Stimulated activated CD4-positive, alpha-beta T cell treated with anti-CD3 and anti-CD28 coated beads, TNF-alpha, amount 100 ng/mL, for 4 hours (primary cell): ENCODE results near the gene SLC22A23.

Experiments
- DNase-seq, 3 experiments: peaks; one replicate each; pipeline ENCODE4 v3.0.0-alpha.2; 2020; ENCODE audit warnings: low read depth in 3 of 3

SLC22A23 gene

GRCh38 chr6:3353213-3353903, 103.5 kb downstream of the SLC22A23 start:
- DNase-seq: no peak

DNA sequence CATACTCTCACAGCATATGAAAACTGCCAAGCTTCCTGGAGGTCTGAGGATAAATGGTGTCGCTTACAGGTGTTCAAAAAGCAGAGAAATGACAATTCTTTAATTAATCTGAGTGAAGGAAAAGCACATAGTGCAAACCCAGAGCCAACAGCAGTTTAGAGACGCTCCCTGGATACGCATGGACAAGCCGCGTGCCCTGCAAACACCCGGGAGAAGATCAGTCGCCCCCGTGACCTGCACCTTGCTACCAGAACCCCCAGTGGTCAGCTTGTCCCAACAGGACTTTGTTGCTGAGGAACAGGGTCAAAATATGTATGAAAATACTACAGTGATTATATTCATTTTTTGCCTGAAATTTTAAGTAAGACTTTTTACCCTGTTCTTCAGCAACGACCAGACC, 104.2 kb downstream of the SLC22A23 start:
- no peak for DNase-seq

DNA sequence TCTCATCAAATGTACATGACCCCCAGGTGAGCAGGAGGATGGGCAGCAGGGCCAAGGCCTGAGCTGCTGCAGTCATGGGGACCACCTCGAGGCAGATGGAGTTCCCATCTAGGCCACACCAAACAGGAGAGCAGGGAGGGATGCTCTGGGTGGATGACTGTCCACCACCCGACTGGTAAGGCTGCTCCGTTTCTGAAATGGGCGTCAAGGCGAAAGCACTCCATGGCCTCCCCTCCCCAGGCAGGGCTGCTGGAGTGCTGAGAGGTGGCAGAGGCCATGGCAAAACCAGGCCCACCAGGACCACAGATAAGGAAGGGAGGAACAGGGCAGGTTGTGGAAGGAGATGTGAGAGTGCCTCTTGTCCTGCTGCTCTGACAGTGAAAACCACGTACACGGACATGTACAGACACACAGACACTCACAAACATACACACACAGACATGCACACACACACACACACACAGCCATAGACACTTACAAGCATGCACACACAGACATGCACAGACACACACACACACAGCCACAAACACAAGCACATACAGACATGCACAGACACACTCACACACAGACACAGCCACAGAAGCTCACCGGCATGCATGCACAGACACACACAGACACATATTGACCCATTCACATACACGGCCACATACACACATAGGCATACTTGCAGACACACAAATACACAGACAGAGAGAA, 104.9 kb downstream of the SLC22A23 start:
- DNase-seq: no peak

GRCh38 chr6:3351105-3351676, 105.7 kb downstream of the SLC22A23 start:
- no peak for DNase-seq

DNA sequence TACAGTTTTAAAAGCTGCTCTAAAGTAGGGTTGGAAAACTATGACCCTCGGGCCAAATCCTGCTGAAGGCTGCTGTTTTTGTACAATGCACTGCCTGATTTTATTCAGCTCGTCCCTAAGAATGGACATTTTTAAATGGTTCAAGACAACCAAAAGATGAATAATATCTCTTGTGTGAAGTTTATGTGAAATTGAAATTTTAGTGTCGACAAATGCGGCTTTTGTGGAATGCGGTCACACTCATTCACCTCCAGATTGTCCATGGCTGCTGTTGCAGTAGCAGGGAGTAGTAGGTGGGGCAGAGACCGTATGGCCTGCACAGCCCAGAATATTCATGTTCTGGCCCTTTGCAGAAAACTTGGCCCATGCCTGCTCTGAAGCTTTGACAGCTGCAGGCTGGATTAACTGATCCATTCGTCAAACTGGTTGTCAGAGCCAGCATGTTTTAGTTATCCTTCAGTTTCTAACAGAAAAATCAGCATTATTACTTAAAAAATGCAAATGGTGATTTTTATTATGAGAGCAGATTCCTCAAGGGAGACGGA, 106.5 kb downstream of the SLC22A23 start:
- no peak for DNase-seq

GRCh38 chr6:3349388-3350251, 107.2 kb downstream of the SLC22A23 start:
- no peak for DNase-seq

- no peak for DNase-seq
These were observed 108.0 kb downstream of the SLC22A23 start for GRCh38 chr6:3348821-3349220.

DNA sequence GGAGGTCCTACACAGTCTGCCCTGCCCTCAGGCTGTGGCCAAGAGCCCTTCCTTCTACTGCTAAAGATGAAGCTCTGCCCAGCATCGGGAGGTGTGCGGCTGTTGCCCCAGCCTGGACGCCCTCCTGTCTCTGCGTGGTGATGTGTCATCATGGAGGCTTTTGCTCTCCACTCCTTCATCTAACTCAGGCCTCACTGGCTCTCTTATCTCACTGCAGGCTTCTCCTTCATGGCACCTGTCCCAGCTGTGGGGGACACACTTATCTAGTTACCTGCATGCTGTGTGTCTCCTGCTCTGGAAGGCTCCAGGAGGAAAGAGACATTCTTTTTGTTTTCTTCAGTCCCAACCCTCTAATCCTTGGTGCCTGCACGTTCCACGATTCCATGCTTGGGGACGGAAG, 109.0 kb downstream of the SLC22A23 start:
- no peak for DNase-seq

DNA sequence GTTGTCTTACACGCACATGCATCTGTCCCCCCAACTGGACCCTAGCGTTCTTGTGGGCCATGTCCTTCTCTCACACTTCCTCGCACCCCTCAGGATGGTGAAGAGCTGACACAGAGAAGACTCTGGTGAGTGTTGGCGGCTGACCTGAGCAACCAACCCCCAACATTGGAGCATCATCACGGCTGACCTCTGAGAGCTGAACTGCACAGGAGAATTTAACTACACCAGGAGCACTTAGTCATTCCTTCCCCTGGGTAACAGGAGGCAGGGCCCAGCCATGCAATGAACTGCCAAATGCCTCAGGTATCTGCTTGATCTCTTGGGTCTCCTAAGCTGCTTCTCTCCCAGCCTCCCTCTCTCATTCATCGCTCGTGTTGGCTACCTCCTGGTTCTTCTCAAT, 109.6 kb downstream of the SLC22A23 start:
- no peak for DNase-seq

GRCh38 chr6:3346476-3346875, 110.4 kb downstream of the SLC22A23 start:
- no peak for DNase-seq

GRCh38 chr6:3345836-3346235, 111.0 kb downstream of the SLC22A23 start:
- no peak for DNase-seq

DNA sequence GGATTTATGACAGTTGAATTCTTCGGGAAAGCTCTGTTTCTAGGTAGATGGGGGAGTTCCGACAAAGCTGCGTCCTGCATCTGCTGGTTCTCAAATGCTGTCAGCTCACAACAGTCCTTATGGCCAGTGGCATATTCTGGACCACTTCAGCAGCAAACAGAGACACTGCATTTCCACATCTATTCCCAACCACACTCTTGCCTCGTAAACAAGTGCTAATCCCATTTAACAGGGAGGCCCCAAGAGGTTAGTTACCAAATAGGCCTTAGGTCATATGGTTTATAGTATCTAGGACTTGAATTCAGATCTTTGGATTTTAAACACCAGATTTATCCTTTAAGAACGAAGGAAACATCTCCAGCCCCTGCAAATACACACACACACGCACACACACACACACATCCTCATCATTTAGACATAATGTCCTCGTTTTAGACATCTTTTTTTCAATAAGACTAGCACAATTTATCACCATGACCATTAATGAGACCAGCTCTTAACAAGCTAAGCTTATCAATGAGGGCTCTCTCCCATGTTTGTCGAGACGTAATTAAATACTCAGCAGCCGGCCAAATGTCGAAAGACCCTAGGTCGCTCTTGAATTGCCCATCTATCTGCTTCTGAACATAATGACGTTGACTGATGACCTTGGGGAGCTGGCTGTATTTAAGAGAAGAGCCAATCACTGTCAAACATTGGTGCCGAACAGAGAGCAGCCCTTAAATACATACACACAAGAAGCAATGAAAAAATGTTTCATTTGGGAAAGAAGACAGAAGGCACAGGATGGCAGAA, 113.6 kb downstream of the SLC22A23 start:
- DNase-seq: no peak

DNA sequence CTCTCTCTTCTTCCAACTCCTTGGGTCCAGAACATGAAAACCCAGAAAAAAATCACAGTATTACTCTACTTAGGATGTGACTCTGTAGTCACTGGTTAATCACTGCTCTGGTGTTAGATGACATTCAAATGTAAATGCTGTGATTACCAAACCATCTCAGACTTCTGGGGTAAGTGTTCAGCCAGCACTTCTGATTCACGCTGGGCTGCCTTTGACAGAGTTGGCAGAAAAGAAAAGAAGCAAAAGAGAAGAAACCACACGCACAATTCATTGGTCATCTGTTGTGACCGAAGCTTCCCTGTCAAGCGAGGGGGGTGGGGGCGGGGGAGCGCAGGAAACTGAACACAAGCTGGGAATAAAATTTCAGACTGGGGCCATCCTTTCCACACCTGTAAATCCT, 115.4 kb downstream of the SLC22A23 start:
- no peak for DNase-seq

DNA sequence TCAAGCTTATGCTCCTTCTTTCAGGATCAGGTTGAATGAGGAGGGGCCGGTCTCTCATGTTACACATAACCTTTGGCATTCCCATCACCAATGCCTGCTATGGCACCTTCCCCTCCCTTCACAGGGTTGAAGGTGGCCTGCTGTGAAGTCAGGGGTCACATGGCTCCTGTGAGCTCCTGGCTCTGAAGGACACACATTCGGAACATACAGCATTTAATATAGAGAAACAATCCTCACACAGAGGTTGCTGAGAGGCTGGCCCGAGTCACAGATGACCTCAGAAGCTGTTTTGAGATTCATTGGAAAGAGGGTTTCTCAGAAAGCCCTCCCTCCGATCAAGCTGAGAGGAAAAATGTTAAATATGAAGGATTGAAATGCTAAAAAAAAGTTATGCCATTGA, 116.0 kb downstream of the SLC22A23 start:
- no peak for DNase-seq

GRCh38 chr6:3340358-3340802, 116.5 kb downstream of the SLC22A23 start:
- DNase-seq: no peak

GRCh38 chr6:3339811-3340210, 117.0 kb downstream of the SLC22A23 start:
- no peak for DNase-seq

DNA sequence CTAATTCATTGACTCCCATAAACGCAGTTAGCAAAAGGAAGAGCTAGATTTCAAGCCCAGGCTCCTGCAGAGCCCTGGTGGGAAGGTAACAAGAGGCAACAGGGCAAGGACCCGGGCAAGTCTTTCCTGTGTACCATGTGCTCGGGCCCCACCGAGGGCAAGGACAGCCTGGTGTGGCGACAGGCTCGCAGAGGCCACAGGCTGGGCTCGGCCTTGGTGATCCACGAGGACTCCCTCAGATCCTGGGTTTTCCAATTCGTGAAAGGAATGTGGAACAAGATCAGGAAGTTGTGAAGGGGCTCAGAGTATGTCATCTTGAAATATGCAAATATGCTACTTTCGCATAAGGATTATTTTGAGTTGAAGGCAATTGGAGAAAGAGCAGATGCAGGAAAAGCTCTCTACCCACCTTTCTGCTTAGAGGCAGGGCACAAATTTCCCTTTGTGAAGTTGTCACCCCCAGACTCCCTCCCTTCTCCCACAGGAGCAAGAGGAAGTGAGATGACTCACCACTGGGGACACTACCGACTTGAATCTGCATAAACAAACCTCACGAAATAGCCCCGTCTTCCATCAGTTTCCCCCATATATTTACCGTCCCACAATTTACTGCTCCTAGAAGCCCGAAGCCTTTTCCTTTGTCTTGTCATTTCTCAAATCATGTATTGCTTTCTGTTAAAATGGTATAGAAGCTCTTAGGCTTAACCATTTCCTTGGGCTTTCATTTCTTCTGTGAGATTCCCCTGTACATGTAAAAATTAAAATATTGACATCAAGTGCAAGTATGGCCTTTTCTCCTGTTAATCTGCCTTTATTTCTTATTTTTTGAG, 119.1 kb downstream of the SLC22A23 start:
- DNase-seq: no peak

GRCh38 chr6:3336859-3337515, 119.9 kb downstream of the SLC22A23 start:
- no peak for DNase-seq

GRCh38 chr6:3336066-3336786, 120.6 kb downstream of the SLC22A23 start:
- no peak for DNase-seq
